H9 (cell line): ENCODE results near the gene N4BP3. TPM values are rescaled to one million over a fixed set of nuclear protein-coding genes. Genes with fewer than 3 reads are reported as not detected.

Experiments
- DNase-seq: peaks from one replicate; pipeline ENCODE4 v3.0.0-alpha.2; 2017
- H2AFZ ChIP-seq: one replicate; pipeline ENCODE4 v1.6.1; 2013; ENCODE audit warnings: mild to moderate bottlenecking, low read length, control low read depth, moderate library complexity
- H2AK5ac ChIP-seq: 2 replicates; pipeline ENCODE4 v1.6.1; 2013; ENCODE audit warnings: low read length, control low read depth, mixed read lengths; ENCODE audit not compliant: insufficient read length
- H2BK120ac ChIP-seq: one replicate; pipeline ENCODE4 v1.6.1; 2013; ENCODE audit warnings: low read depth, mild to moderate bottlenecking, low read length, control low read depth, inconsistent platforms; ENCODE audit not compliant: poor library complexity, severe bottlenecking
- H2BK12ac ChIP-seq: 2 replicates; pipeline ENCODE4 v1.6.1; 2013; ENCODE audit warnings: low read length, control low read depth, mixed read lengths, low read depth; ENCODE audit not compliant: insufficient read length
- H2BK15ac ChIP-seq: 2 replicates; pipeline ENCODE4 v1.6.1; 2013; ENCODE audit warnings: low read depth, low read length, control low read depth
- H2BK20ac ChIP-seq: one replicate; pipeline ENCODE4 v1.6.1; 2013; ENCODE audit warnings: low read depth, mild to moderate bottlenecking, low read length, control low read depth, inconsistent platforms; ENCODE audit not compliant: poor library complexity, severe bottlenecking
- H2BK5ac ChIP-seq: 2 replicates; pipeline ENCODE4 v1.6.1; 2013; ENCODE audit warnings: low read length, control low read depth, mixed read lengths; ENCODE audit not compliant: insufficient read length
- H3K14ac ChIP-seq: 2 replicates; pipeline ENCODE4 v1.6.1; 2013; ENCODE audit warnings: low read length, control low read depth; ENCODE audit not compliant: insufficient read depth
- H3K18ac ChIP-seq: 2 replicates; pipeline ENCODE4 v1.6.1; 2013; ENCODE audit warnings: low read depth, mild to moderate bottlenecking, mixed read lengths, low read length, control low read depth; ENCODE audit not compliant: insufficient read length
- H3K23ac ChIP-seq: 2 replicates; pipeline ENCODE4 v1.6.1; 2013; ENCODE audit warnings: low read length, control low read depth, mixed read lengths, low read depth; ENCODE audit not compliant: insufficient read length
- H3K23me2 ChIP-seq: 2 replicates; pipeline ENCODE4 v1.6.1; 2013; ENCODE audit warnings: low read depth, mild to moderate bottlenecking, mixed read lengths, low read length, control low read depth; ENCODE audit not compliant: insufficient read length, poor library complexity, severe bottlenecking
- H3K27ac ChIP-seq: 2 replicates; pipeline ENCODE4 v1.5.1; 2013; ENCODE audit warnings: low read length, control low read depth, mixed read lengths, low read depth; ENCODE audit not compliant: insufficient read length
- H3K27me3 ChIP-seq: 2 replicates; pipeline ENCODE4 v1.6.1; 2013; ENCODE audit warnings: low read length, control low read depth, inconsistent platforms; ENCODE audit not compliant: insufficient read depth
- H3K4ac ChIP-seq: 2 replicates; pipeline ENCODE4 v1.6.1; 2013; ENCODE audit warnings: low read depth, mild to moderate bottlenecking, control low read depth, inconsistent platforms, low read length, moderate library complexity
- H3K4me1 ChIP-seq: 2 replicates; pipeline ENCODE4 v1.6.1; 2013; ENCODE audit warnings: low read length, control low read depth, inconsistent platforms; ENCODE audit not compliant: insufficient read depth
- H3K4me2 ChIP-seq: 2 replicates; pipeline ENCODE4 v1.6.1; 2013; ENCODE audit warnings: low read length, control low read depth, mixed read lengths; ENCODE audit not compliant: insufficient read length, insufficient read depth
- H3K56ac ChIP-seq: 2 replicates; pipeline ENCODE4 v1.6.1; 2013; ENCODE audit warnings: low read depth, mild to moderate bottlenecking, mixed read lengths, low read length, control low read depth; ENCODE audit not compliant: insufficient read length
- H3K79me1 ChIP-seq: 2 replicates; pipeline ENCODE4 v1.6.1; 2013; ENCODE audit warnings: low read depth, mild to moderate bottlenecking, moderate library complexity, low read length, control low read depth, inconsistent platforms; ENCODE audit not compliant: insufficient read depth, poor library complexity, severe bottlenecking
- H3K79me2 ChIP-seq: 2 replicates; pipeline ENCODE4 v1.6.1; 2013; ENCODE audit warnings: low read length, control low read depth, inconsistent platforms; ENCODE audit not compliant: insufficient read depth
- H3K9ac ChIP-seq: 2 replicates; pipeline ENCODE4 v1.6.1; 2013; ENCODE audit warnings: low read length, control low read depth, mixed read lengths; ENCODE audit not compliant: insufficient read length; ENCODE audit errors: extremely low read depth
- H3K9me3 ChIP-seq: one replicate; pipeline ENCODE4 v1.6.1; 2013; ENCODE audit warnings: low read depth, low read length, inconsistent platforms; ENCODE audit not compliant: control insufficient read depth
- H3T11ph ChIP-seq: one replicate; pipeline ENCODE4 v1.6.1; 2013; ENCODE audit warnings: mild to moderate bottlenecking, low read length, control low read depth, inconsistent platforms
- H4K20me1 ChIP-seq: one replicate; pipeline ENCODE4 v1.6.1; 2013; ENCODE audit not compliant: control insufficient read depth, insufficient read length, insufficient read depth
- H4K5ac ChIP-seq: 2 replicates; pipeline ENCODE4 v1.6.1; 2013; ENCODE audit warnings: low read depth, mild to moderate bottlenecking, mixed read lengths, low read length, control low read depth; ENCODE audit not compliant: insufficient read length
- H4K8ac ChIP-seq: replicated peaks from 2 replicates; pipeline ENCODE4 v1.6.1; 2013; ENCODE audit warnings: low read length, control low read depth, mixed read lengths, low read depth; ENCODE audit not compliant: insufficient read length
- H4K91ac ChIP-seq: 2 replicates; pipeline ENCODE4 v1.6.1; 2013; ENCODE audit warnings: low read depth, mild to moderate bottlenecking, moderate library complexity, mixed read lengths, low read length, control low read depth; ENCODE audit not compliant: insufficient read length
- H3K27ac Mint-ChIP-seq, 3 experiments: 2 replicates in 2 of 3; 3 replicates in 1 of 3; pipeline ENCODE4 v1.8.0; 2020 to 2021; ENCODE audit warnings: mixed read lengths in 3 of 3, mild to moderate bottlenecking in 1 of 3, moderate library complexity in 1 of 3
- H3K27me3 Mint-ChIP-seq: 2 replicates; pipeline ENCODE4 v1.8.0; 2021; ENCODE audit warnings: low read depth, mild to moderate bottlenecking, moderate library complexity, mixed read lengths
- H3K36me3 Mint-ChIP-seq, 3 experiments: 2 replicates in 2 of 3; 3 replicates in 1 of 3; pipeline ENCODE4 v1.8.0; 2020 to 2021; ENCODE audit warnings: low read depth in 3 of 3, mixed read lengths in 3 of 3; ENCODE audit not compliant: insufficient read depth in 1 of 3
- H3K4me1 Mint-ChIP-seq, 2 experiments: 2 replicates each; pipeline ENCODE4 v1.8.0; 2020; ENCODE audit warnings: mixed read lengths in 2 of 2
- H3K4me3 Mint-ChIP-seq, 2 experiments: 2 replicates in 1 of 2; 3 replicates in 1 of 2; pipeline ENCODE4 v1.8.0; 2020 to 2021; ENCODE audit warnings: mild to moderate bottlenecking in 2 of 2, mixed read lengths in 2 of 2, moderate library complexity in 1 of 2
- H3K9me3 Mint-ChIP-seq, 2 experiments: 2 replicates in 1 of 2; 3 replicates in 1 of 2; pipeline ENCODE4 v1.8.0; 2020; ENCODE audit warnings: mild to moderate bottlenecking in 2 of 2, mixed read lengths in 2 of 2, moderate library complexity in 1 of 2
- WGBS: extraction: QIAGEN DNeasy Blood & Tissue Kit; methylation state at CpG from one replicate; pipeline ENCODE4 v1.1.7; 2013; ENCODE audit warnings: missing lambda C conversion rate, low lambda C conversion rate, mixed read lengths; ENCODE audit not compliant: insufficient read length; ENCODE audit errors: extremely low coverage; 5-methylcytosine and 5-hydroxymethylcytosine counted together
- total RNA-seq: library from RNA; stranded (reverse); gene quantifications from 2 replicates; pipeline ENCODE4 v1.2.1, GENCODE V29; 2021
- TF ChIP-seq, protein P1 (sequence below): fragments of 200-600 bp; sonication (generic); conservative IDR thresholded peaks from 3 replicates; pipeline ENCODE4 v1.8.0; 2021; ENCODE audit warnings: antibody characterized with exemption, mild to moderate bottlenecking

The N4BP3 gene
- total RNA-seq, 1 experiment from 2014 or later = 32.1 TPM

DNA sequence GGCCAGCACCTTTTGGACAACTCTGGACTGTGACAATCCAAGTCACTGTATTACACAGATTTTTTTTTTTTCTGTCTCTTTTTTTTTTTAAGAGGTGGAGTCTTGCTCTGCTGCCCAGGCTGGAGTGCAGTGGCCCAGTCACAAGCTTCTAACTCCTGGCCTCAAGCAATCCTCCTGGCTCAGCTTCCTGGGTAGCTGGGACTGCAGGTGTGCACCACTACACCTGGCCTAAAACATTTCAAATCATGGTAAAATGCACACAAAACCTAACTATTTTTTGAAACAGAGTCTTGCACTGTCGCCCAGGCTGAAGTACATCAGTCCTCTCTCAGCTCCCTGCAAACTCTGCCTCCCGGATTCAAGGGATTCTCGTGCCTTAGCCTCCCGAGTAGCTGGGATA is 7.2 kb upstream of the N4BP3 start:
- H3K27me3 ChIP-seq = no peaks in the 10 kb centered on the region
- H2BK20ac ChIP-seq = no peak overlapping the region
- no peak overlapping the region for H3T11ph ChIP-seq
- no peak overlapping the region for H3K9ac ChIP-seq
- H2BK5ac ChIP-seq = no peak overlapping the region
- no peak overlapping the region for H3K56ac ChIP-seq
- no peak overlapping the region for H3K4ac ChIP-seq
- H3K4me2 ChIP-seq = no peak overlapping the region
- Mint-ChIP-seq H3K4me1 (peaks cover 10 to 13% of the 10 kb centered on the region in 2 experiments), H3K36me3 (no peaks in the 10 kb centered on the region), H3K9me3 (peaks cover 0 to 3% of the 10 kb centered on the region in 2 experiments; a peak in 1 of 5 replicates), H3K27me3 (peaks cover 6% of the 10 kb centered on the region), H3K4me3 (no peak overlapping the region), H3K27ac (no peak overlapping the region)
- no peak overlapping the region for H4K8ac ChIP-seq
- H2BK12ac ChIP-seq = no peak overlapping the region
- peaks cover 3% of the 10 kb centered on the region; the same call in 1 of the 2 replicates for H3K4me1 ChIP-seq
- H3K27ac ChIP-seq = no peak overlapping the region
- no peak overlapping the region for H3K23ac ChIP-seq
- no peak overlapping the region for H2BK15ac ChIP-seq
- no peak overlapping the region for H4K5ac ChIP-seq
- H2AK5ac ChIP-seq = no peak overlapping the region
- no peaks in the 10 kb centered on the region for H4K20me1 ChIP-seq
- no peaks in the 10 kb centered on the region for H3K79me1 ChIP-seq
- H4K91ac ChIP-seq = no peak overlapping the region
- H3K14ac ChIP-seq = no peak overlapping the region
- H2BK120ac ChIP-seq = no peak overlapping the region
- no peaks in the 10 kb centered on the region for H3K79me2 ChIP-seq
- H3K18ac ChIP-seq = no peak overlapping the region
- H2AFZ ChIP-seq = no peak overlapping the region
- no CpG with 5 or more reads among the region's 4 CpGs for WGBS
- TF ChIP-seq, protein P1, sequence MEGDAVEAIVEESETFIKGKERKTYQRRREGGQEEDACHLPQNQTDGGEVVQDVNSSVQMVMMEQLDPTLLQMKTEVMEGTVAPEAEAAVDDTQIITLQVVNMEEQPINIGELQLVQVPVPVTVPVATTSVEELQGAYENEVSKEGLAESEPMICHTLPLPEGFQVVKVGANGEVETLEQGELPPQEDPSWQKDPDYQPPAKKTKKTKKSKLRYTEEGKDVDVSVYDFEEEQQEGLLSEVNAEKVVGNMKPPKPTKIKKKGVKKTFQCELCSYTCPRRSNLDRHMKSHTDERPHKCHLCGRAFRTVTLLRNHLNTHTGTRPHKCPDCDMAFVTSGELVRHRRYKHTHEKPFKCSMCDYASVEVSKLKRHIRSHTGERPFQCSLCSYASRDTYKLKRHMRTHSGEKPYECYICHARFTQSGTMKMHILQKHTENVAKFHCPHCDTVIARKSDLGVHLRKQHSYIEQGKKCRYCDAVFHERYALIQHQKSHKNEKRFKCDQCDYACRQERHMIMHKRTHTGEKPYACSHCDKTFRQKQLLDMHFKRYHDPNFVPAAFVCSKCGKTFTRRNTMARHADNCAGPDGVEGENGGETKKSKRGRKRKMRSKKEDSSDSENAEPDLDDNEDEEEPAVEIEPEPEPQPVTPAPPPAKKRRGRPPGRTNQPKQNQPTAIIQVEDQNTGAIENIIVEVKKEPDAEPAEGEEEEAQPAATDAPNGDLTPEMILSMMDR = no peak
- H3K23me2 ChIP-seq = no peaks in the 10 kb centered on the region
- no peaks in the 10 kb centered on the region for H3K9me3 ChIP-seq
- DNase-seq = no peak
